Measurements from ENCODE around the gene PPP2R2B. TPM values are rescaled to one million over a fixed set of nuclear protein-coding genes. Genes with fewer than 3 reads are reported as not detected.

The PPP2R2B gene
- polyA plus RNA-seq, 2 of the 4 experiments (the other 2 are of a cell fraction) = not detected

DNA sequence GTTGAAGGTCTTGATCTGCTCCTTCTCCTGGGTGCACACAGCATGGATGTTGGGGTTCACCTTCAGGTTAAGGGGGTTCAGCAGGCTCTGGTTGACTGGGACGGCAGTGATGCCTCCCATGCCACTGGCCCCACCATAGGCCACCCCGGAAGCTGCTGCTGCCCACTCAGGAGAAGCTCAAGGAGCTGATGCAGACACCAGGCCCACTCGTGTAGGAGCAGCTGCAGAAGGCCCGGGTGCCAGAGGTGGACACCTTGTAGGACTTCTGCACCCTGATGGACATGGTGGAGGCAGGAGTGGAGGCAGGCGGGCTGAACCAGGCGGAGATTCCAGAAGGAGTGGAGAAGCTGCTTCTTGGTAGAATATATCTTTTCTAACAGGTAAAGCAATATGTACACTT lies 171.2 kb downstream of the PPP2R2B start:
- no peak for FAIRE-seq
- CTCF ChIA-PET = no interaction called here
- POLR2A ChIA-PET = no interaction called here

GRCh38 chr5:146706321-146706972 lies 172.1 kb downstream of the PPP2R2B start:
- 77% methylated on average over 32 of the region's 32 CpGs for WGBS (ENCODE audit: missing lambda C conversion rate)
- Histone ChIP-seq H3K4me1 (no peaks in the 10 kb centered on the region), H3K4me2 (no peak overlapping the region), H3K9me3 (no peaks in the 10 kb centered on the region), H3K4me3 (no peak overlapping the region), H3K27ac (no peak overlapping the region)
- CTCF ChIA-PET = interaction anchor here (0.7 to 1.1 kb wide), 2 partner anchors 13 to 164 kb away, joined by 3 read pairs; no protein-coding TSS in a partner anchor
- ATAC-seq (no peak; a peak in 1 of 6 replicates), DNase-seq (ENCODE audit: low read depth in 1 of 2, low spot score in 1 of 2) (peak in 1 of 2 experiments; percentile 4), FAIRE-seq (no peak)
- POLR2A ChIA-PET = no interaction called here
- no peak for TF ChIP-seq EP300 (IDR thresholded peaks at IDR 0.05)
- no peak for TF ChIP-seq ZC3H11A (IDR thresholded peaks at IDR 0.05)
- TF ChIP-seq SMC3 (IDR thresholded peaks at IDR 0.05) = no peak
- TF ChIP-seq CBX2 (IDR thresholded peaks at IDR 0.05; ENCODE audit: borderline replicate concordance, low read depth) = no peak
- TF ChIP-seq, protein P1, sequence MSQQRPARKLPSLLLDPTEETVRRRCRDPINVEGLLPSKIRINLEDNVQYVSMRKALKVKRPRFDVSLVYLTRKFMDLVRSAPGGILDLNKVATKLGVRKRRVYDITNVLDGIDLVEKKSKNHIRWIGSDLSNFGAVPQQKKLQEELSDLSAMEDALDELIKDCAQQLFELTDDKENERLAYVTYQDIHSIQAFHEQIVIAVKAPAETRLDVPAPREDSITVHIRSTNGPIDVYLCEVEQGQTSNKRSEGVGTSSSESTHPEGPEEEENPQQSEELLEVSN (IDR thresholded peaks at IDR 0.05; ENCODE audit: borderline replicate concordance, low read depth) = no peak
- no peak for TF ChIP-seq CHD2 (IDR thresholded peaks at IDR 0.05; ENCODE audit: low read length, partially characterized antibody)
- no peak for TF ChIP-seq CHD4 (IDR thresholded peaks at IDR 0.05; ENCODE audit: borderline replicate concordance)

More for the DNA sequence above, 171.2 kb downstream of the PPP2R2B start:
- no peak overlapping the region for H3K27ac ChIP-seq
- H3K4me2 ChIP-seq = no peak overlapping the region
- no peak for DNase-seq (ENCODE audit: low read depth in 1 of 2, low spot score in 1 of 2)
- 36% methylated on average over 4 of the region's 6 CpGs for WGBS (ENCODE audit: missing lambda C conversion rate)
- H3K9me3 ChIP-seq = no peaks in the 10 kb centered on the region
- no peaks in the 10 kb centered on the region for H3K4me1 ChIP-seq
- no peak for ATAC-seq
- TF ChIP-seq GATA3 (IDR thresholded peaks at IDR 0.05; ENCODE audit: borderline replicate concordance) = no peak
- no peak for TF ChIP-seq MAZ (IDR thresholded peaks at IDR 0.05; ENCODE audit: borderline replicate concordance, low read depth, low read length)
- TF ChIP-seq POLR2A (IDR thresholded peaks at IDR 0.05; ENCODE audit: low read length) = no peak
- no peak for TF ChIP-seq SREBF2 (IDR thresholded peaks at IDR 0.05)
- no peak for TF ChIP-seq NFE2L2 (conservative IDR thresholded peaks at IDR 0.05; ENCODE audit: low read length)
- TF ChIP-seq MYC (IDR thresholded peaks at IDR 0.05; ENCODE audit: borderline replicate concordance, low read length) = no peak
- TF ChIP-seq TP53 (CRISPR knock-in tag; IDR thresholded peaks at IDR 0.05) = no peak
- TF ChIP-seq FOXS1 (CRISPR knock-in tag; IDR thresholded peaks at IDR 0.05) = no peak
- no peak for TF ChIP-seq SMC3 (IDR thresholded peaks at IDR 0.05)
- TF ChIP-seq EHMT2 (IDR thresholded peaks at IDR 0.05; ENCODE audit: low read depth) = no peak
- TF ChIP-seq CHD2 (IDR thresholded peaks at IDR 0.05; ENCODE audit: low read length, partially characterized antibody) = no peak
- TF ChIP-seq FOSB (CRISPR knock-in tag; IDR thresholded peaks at IDR 0.05) = no peak
- H3K4me3 ChIP-seq = no peak overlapping the region

- Histone ChIP-seq H3K4me3 (no peak overlapping the region), H3K27ac (no peak overlapping the region)
- WGBS (ENCODE audit: missing lambda C conversion rate) = 25% methylated on average over 4 of the region's 4 CpGs
Measured at GRCh38 chr5:146704949-146705665, 173.4 kb downstream of the PPP2R2B start.

More at GRCh38 chr5:146704949-146705665, 173.4 kb downstream of the PPP2R2B start:
- H3K9me3 ChIP-seq = no peaks in the 10 kb centered on the region
- no peak overlapping the region for H3K4me2 ChIP-seq
- ATAC-seq = no peak
- CTCF ChIA-PET = interaction anchor here (1.1 kb wide), 1 partner anchor 11 kb away, joined by 3 read pairs; no protein-coding TSS in a partner anchor
- no peaks in the 10 kb centered on the region for H3K4me1 ChIP-seq
- TF ChIP-seq MAZ (IDR thresholded peaks at IDR 0.05; ENCODE audit: borderline replicate concordance, low read depth, low read length) (no peak), HDAC2 (IDR thresholded peaks at IDR 0.05) (no peak), JUN (IDR thresholded peaks at IDR 0.05) (no peak), NR3C1 (IDR thresholded peaks at IDR 0.05) (no peak), MAX (IDR thresholded peaks at IDR 0.05) (no peak), FOSB (CRISPR knock-in tag; IDR thresholded peaks at IDR 0.05) (no peak), FOXS1 (CRISPR knock-in tag; IDR thresholded peaks at IDR 0.05) (no peak), CBX2 (IDR thresholded peaks at IDR 0.05; ENCODE audit: borderline replicate concordance, low read depth) (no peak)
- TF ChIP-seq, protein P2, sequence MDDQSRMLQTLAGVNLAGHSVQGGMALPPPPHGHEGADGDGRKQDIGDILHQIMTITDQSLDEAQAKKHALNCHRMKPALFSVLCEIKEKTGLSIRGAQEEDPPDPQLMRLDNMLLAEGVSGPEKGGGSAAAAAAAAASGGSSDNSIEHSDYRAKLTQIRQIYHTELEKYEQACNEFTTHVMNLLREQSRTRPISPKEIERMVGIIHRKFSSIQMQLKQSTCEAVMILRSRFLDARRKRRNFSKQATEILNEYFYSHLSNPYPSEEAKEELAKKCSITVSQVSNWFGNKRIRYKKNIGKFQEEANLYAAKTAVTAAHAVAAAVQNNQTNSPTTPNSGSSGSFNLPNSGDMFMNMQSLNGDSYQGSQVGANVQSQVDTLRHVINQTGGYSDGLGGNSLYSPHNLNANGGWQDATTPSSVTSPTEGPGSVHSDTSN (IDR thresholded peaks at IDR 0.05) = no peak
- FAIRE-seq = no peak
- POLR2A ChIA-PET = no interaction called here
- no peak for DNase-seq (ENCODE audit: low read depth in 1 of 2, low spot score in 1 of 2)
